GM19351 (cell line): ENCODE results near the gene OGFR.

Experiments
- ATAC-seq: cut with Tn5 transposase; IDR thresholded peaks from one replicate; pipeline ENCODE4 v1.9.1; 2021; ENCODE audit warnings: mild to moderate bottlenecking, moderate library complexity; ENCODE audit not compliant: unreplicated experiment

OGFR gene

DNA sequence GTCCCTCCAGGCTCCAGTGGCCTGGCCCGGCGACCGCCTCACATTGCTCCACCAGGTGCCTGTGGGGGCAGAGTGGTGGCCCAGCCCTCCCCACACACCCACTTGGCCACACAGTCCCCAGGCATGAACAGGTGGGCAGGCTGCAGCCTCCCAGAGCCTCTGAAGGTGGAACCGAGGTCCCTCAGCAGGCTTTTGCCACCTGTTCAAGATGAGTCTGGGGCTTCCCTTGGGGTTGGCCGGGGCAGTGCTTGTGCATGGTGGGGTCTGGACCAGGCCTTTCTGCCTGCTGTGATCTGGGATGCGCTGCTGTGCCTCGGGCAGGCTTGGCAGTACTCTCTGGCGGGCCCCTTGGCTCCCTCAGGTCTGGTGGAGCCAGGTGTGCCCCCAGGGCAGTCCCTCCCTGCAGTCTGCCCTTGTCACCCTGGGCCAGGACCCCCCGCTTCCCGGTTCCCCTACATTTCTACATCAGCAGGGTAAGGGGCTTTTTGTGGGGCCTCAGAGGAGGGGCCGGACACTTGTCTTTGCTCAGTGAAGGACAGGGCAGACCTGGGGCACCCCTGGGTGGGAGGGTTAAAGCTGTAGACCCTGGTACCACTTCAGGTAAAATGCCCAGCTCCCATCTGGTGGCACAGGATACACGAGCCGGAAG is 9.5 kb downstream of the OGFR start:
- no peak for ATAC-seq

DNA sequence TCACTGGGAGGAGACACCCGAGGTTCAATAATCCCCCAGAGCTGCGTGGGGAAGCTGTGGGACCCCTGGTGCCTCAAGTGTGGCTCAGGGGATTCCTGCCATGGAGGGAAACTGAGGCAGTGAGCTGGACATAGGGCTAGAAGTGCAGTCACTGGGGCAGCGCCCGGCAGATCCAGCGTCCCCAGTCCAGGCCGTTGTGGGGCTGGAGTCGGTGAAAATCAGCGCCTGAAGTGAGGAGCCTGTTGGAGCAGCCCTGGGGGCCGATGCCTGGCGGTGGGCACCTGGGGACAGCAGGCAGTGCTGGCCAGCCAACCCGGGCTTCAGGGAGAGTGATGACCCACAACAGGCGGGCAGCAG is 10.1 kb downstream of the OGFR start:
- ATAC-seq, result no peak

DNA sequence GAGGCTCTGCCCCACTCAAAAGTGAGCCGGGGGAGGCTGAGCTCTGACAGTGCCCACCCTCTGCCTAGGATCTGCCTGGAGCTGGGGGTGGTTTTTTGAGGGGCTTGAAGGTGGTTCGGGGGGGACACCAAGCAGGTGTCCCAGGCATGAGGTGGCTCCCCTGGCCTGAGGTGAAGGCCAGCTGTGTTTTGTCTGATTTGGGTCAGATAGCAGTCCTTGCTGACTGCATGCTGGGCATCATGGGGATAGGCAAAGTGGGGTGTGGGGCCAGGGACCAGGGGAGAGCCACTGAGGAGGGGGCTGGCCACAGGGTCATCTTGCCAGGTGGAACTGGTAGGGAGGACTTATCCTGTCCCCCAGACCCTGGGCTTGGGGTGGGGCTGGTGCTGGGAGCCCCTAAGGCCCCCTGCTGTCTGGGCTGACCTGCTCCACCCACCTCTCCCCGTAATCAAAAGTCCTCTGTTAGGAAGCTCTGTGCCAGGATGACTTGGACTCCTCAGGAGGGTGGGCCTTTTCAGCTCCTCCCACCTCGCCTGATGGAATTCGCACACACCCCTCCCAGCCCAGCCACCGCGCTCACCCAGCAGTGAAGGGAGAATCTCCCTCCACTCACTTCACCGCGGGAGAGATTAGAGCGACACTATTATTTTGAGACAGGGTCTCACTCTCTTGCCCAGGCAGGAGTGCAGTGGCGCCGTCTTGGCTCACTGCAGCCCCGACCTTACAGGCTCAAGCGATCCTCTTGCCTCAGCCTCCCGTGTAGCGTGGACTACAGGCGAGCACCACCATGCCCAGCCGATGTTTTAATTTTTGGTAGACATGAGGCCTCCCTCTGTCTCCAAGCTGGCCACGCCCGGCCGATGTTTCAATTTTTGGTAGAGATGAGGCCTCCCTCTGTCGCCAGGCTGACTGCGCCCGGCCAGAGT is 10.7 kb downstream of the OGFR start:
- no peak for ATAC-seq

GRCh38 chr20:62816031-62816883 is 11.6 kb downstream of the OGFR start:
- no peak for ATAC-seq

GRCh38 chr20:62816884-62817873 is 12.5 kb downstream of the OGFR start, which contains the start of gene COL9A3:
Gene COL9A3, plus strand, starts transcription at chr20:62817050. Its CDS starts 15 bp downstream, at chr20:62817065.
- no peak for ATAC-seq

DNA sequence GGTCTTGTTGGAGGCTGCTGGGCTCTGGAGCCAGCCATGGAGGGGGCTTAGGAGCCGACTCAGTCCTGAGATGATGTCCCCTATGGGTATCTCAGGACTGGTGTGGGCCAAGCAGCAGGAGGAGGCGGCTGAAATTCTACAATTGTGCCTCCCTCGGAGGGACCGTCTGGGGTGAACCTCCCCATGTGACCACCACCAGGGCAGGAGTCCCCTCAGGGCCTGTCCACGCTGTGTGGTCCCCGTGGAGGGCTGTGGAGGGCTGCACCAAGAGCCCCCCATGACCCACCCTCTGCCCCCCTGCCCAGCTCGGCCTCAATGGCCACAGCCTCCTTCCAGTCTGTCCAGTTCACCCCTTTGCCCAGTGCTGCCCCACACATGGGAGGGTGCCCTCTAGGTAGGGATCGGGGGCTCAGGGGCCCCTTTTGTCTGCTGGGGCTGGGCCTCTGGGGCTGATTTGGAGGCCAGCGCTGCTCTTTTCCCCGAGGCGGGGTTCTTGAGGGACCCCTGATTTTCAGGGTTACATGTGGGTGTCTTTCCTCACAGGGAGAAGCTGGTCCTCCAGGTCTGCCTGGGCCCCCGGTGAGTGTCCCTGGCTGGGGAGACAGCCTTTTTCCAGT is 13.4 kb downstream of the OGFR start:
- no peak for ATAC-seq

DNA sequence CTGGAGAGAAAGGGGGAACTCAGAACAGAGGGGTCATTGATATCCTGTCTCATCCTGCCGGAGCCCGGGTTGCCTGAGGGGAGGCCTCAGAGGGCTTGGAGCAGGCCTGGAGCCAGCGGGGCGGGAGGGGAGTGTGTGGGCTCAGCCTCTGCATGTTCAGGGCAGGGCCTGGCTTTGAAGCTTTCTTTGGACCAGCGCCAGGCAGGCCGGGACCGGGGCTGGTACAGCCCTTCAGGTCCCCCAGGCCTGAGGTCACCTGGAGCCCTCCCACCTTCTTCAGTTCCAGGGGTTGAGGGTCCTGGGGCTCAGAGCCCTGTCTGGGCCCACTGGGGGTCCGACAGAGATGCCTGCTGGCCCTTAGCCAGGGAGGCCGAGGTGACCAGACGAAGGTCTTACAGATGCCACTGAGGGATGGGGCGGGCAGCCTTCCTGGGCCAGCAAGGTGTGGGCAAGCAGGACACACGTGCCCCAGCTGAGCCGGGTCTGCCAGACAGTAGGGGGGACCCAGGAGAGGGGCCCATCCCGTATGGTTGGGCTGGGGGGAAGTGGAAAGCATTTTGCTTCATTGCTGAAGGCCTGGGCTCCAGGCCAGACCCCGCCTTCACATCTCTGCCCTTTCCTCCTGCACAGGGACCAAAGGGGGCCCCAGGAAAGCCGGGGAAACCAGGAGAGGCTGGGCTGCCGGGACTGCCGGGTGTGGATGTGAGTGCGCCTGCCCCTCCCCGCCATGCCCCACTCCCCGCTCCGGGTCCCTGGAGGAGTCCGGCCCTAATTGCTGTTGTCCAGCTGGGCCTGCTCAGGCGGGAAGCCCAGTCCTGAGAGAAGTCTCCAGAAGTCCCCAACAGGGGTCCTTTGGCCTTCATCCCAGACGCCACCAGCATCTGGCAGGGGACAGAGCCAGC is 14.2 kb downstream of the OGFR start:
- no peak for ATAC-seq

DNA sequence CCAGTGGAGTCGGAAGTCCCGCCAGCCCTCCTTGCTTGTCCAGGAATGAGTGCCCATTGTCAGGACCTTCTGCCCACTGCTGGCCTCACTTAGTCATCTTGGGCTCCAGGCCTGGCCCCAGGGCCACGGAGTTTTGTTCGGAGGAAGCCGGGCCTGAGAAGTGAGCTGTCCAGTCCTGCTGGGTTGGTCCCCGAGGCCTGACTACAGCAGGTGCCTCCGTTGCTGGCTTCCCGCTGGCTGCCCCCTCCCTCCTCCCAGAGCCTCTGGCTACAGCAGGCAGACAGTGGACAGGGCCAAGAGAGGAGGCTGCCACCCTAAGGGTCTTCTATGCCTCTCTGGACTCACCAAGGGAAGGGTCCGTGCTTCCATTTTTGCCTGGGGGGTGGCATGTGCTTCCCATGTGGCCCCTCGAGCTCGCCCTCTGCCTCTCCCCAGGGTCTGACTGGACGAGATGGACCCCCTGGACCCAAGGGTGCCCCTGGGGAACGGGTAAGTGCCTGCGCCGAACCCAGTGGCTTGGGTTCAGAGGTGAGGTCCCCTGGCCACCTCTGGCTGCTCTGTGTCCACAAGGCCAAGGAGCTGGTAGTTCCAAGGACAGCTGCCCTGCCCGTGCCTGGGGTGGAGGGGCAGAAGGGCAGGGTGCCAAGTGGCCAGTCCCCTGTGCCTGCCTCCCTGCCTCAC is 15.0 kb downstream of the OGFR start:
- ATAC-seq, result no peak

DNA sequence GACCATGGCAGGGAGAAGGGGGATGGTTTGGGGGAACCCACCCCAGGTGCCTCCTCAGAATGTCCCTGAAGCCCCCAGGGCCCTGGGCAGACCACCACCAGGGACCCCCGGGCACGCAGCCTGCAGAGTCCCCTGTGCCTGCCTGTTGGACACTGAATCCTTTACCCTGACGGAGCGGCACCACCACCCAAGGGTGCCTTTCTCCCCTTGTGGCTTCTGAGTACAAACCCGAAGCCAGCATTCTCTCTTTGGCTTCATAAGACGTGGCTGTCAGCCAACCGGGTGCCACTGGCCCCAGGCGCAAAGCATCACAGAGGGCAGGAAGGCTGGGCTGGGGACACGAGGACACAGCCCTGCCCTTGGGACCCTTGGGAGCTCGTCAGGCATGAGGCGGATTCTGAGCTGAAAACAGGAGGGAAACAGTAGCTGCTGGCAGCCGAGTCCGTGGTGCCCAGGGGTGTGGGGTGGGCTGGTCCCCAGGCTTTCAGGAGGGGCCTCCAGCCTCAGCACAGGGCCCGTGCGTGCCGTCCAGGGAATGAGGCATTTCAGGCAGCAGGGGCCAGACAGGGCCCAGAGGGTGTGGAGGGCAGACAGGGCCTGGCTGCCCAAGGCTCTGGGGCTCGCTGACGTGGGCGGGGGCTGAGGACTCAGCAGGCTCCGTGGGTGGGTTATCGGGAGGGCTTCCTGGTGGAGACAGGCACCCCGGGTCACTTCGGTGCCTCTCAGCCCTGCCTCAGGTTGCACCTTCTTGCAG is 15.8 kb downstream of the OGFR start:
- ATAC-seq, result no peak

- ATAC-seq, result no peak
Observed at GRCh38 chr20:62820962-62821725, 16.5 kb downstream of the OGFR start.

- ATAC-seq, result no peak
Observed at GRCh38 chr20:62821726-62822210, 17.1 kb downstream of the OGFR start.

- no peak for ATAC-seq
Observed at GRCh38 chr20:62822239-62822787, 17.7 kb downstream of the OGFR start.

DNA sequence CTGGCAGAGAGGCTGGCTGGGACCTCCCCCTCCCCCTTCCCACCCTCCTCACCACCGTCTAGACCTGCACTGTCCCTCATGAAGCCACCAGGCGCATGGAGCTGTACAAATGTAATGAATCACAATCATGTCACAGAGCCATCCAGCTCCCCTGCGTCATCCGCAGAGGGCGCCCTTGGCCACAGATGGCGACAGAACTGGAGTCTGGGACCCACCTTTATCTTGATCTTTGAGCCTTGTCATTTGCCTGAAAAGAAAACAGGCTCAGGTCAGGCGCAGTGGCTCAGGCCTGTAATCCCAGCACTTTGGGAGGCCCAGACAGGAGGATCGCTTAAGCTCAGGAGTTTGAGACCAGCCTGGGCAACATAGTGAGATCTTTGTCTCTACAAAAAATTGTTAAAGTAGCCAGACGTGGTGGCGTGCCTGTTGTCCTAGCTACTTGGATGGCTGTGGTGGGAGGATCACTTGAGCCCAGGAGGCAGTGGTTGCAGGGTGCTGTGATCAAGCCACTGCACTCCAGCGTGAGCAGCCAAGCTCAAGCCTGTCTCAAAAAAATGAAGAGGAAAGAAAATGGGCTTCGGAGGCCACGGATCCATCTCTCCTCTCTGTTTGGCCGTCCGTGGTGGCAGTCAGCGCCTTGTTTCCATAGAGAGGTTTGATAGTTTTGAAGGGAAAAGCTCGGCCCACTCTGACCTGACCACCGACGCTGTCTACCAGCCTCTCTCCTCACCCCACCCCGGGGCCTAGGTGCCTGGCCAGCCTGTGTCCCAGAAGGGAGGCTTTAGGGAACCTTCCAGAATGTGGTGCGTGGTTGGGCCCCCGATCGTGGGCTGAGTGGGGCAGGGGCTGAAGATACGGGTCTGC is 18.4 kb downstream of the OGFR start:
- ATAC-seq, result no peak

- ATAC-seq, result no peak
Observed at GRCh38 chr20:62823688-62824475, 19.2 kb downstream of the OGFR start.
